ENCODE measurements around the gene ETNK2. TPM values are rescaled to one million over a fixed set of nuclear protein-coding genes. Genes with fewer than 3 reads are reported as not detected.

Gene ETNK2
- total RNA-seq, 2 experiments from 2014 or later: 0.77 to 0.93 TPM

DNA sequence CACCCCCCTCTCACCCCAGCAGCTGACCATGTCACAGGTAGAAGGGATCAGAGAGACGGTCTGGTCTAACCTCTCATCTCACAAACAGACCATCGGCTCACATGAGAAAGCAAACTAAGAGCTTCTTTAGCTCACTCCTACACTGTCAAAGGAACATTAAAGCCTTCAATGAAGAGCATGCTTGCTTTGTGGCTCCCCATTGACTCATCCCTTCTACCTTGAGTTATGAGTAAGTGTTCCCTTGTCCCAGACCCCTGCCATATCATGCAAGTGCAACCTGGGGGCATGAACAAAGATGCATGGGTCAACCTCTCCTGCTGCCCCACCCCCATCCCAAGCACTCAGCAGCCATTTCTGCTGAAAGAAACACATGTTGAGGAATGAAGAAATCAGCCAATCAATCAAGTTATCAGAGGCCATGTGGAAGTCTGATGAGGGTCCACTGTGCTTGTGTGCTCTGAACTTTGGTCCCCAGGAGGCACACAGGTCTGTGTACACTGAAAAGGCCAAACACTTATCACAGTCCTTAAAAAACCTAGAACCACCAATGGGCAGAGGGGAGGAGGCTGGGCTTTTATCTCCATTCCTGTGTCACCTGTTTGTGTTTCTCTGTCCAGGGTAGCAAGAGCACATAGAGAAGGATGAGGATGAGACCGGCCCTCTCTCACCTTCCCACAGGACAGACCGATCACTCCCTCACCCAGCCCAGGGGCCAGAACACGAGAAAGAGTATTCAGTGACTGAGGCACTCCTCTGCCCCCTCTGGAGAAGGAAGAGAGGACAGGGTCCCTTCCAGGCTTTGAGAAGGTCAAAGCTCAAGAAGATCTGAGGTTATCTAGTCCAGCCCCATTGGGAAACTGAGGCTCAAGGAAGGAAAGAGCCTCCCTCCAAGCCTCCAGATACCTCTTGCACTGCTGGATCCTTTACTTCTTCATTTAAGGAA lies 9.5 kb downstream of the ETNK2 start:
- Mint-ChIP-seq H3K36me3 (ENCODE audit: low read depth) (no peaks in the 10 kb centered on the region), H3K4me3 (no peak overlapping the region), H3K9me3 (no peaks in the 10 kb centered on the region), H3K27ac (no peak overlapping the region), H3K27me3 (ENCODE audit: low read depth) (no peaks in the 10 kb centered on the region), H3K4me1 (ENCODE audit: low read depth) (no peaks in the 10 kb centered on the region)
- intact Hi-C loops (cut with micrococcal nuclease): no loop called here
- no peak for DNase-seq
- CTCF ChIA-PET: interaction anchor here (0.6 to 1.5 kb wide), 4 partner anchors 13 to 276 kb away, joined by 3 to 4 read pairs (median 4); no protein-coding TSS in a partner anchor

DNA sequence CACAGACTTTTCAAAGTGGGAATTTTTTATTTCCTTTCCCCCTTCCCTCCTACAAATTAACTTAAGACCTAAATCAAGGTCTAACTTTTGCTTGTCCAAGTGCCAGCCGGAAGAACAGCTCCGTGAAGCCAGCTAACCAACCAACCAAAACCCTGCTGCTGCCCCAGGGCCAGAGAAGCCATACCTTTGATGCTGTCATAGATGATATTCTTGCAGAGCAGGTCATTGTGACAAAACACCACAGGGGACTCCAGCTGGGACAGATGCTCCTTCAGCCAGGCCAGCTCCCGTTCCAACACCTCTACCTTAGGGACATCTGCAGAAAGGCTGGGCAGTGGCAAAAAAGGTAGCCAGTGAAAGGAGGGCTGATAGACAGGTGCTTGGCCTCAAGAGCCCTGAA lies 10.7 kb downstream of the ETNK2 start:
- intact Hi-C loops (cut with micrococcal nuclease): no loop called here
- H3K4me3 Mint-ChIP-seq: no peak overlapping the region
- CTCF ChIA-PET: interaction anchor here (0.7 to 1.3 kb wide), 2 partner anchors 9 to 223 kb away, joined by 3 to 4 read pairs; no protein-coding TSS in a partner anchor
- H3K27me3 Mint-ChIP-seq (ENCODE audit: low read depth): no peaks in the 10 kb centered on the region
- no peaks in the 10 kb centered on the region for H3K4me1 Mint-ChIP-seq (ENCODE audit: low read depth)
- H3K9me3 Mint-ChIP-seq: no peaks in the 10 kb centered on the region
- H3K27ac Mint-ChIP-seq: no peak overlapping the region
- DNase-seq: no peak
- no peaks in the 10 kb centered on the region for H3K36me3 Mint-ChIP-seq (ENCODE audit: low read depth)

GRCh38 chr1:204139952-204140351 lies 11.9 kb downstream of the ETNK2 start:
- H3K4me1 Mint-ChIP-seq (ENCODE audit: low read depth): no peaks in the 10 kb centered on the region
- intact Hi-C loops (cut with micrococcal nuclease): no loop called here
- no peaks in the 10 kb centered on the region for H3K9me3 Mint-ChIP-seq
- no peaks in the 10 kb centered on the region for H3K27me3 Mint-ChIP-seq (ENCODE audit: low read depth)
- H3K36me3 Mint-ChIP-seq (ENCODE audit: low read depth): no peaks in the 10 kb centered on the region
- H3K27ac Mint-ChIP-seq: no peak overlapping the region
- H3K4me3 Mint-ChIP-seq: no peak overlapping the region
- CTCF ChIA-PET: interaction anchor here (0.5 to 3.8 kb wide), 5 partner anchors 11 to 223 kb away, joined by 3 to 28 read pairs (median 4); no protein-coding TSS in a partner anchor
- no peak for DNase-seq

GRCh38 chr1:204139088-204139487 lies 12.8 kb downstream of the ETNK2 start:
- no peaks in the 10 kb centered on the region for H3K36me3 Mint-ChIP-seq (ENCODE audit: low read depth)
- CTCF ChIA-PET: interaction anchor here (0.5 to 3.8 kb wide), 4 partner anchors 8 to 224 kb away, joined by 3 to 28 read pairs (median 4); no protein-coding TSS in a partner anchor

DNA sequence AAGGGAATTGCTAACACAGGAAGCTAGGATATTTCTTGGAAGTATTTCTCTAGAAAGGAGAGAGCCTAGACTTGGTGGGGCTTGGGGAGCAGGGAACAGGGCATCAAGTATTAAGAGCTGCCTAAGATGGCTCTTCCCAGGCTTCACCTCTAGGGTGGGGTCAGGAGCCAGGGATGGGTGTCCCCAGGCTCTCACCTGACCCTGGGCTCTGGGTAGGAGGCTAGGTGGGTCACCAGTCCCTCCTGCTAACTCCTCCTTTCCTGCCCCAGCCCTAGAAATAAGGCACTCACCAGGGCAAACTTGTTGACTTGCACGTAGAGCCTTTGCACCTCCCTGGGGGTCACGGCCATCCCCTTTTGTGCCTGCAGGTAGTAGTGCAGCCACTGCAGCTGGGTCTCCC lies 15.0 kb downstream of the ETNK2 start:
- CTCF ChIA-PET: interaction anchor here (0.7 to 3.8 kb wide), 2 partner anchors 8 to 130 kb away, joined by 4 to 28 read pairs; no protein-coding TSS in a partner anchor
- Mint-ChIP-seq H3K4me1 (ENCODE audit: low read depth) (no peaks in the 10 kb centered on the region), H3K9me3 (no peaks in the 10 kb centered on the region), H3K36me3 (ENCODE audit: low read depth) (no peaks in the 10 kb centered on the region), H3K27me3 (ENCODE audit: low read depth) (no peaks in the 10 kb centered on the region), H3K27ac (no peak overlapping the region), H3K4me3 (no peak overlapping the region)
- intact Hi-C loops (cut with micrococcal nuclease): no loop called here
- DNase-seq: no peak

More at GRCh38 chr1:204139088-204139487, 12.8 kb downstream of the ETNK2 start:
- Mint-ChIP-seq H3K27me3 (ENCODE audit: low read depth) (no peaks in the 10 kb centered on the region), H3K27ac (no peak overlapping the region), H3K4me3 (no peak overlapping the region), H3K9me3 (no peaks in the 10 kb centered on the region), H3K4me1 (ENCODE audit: low read depth) (no peaks in the 10 kb centered on the region)
- DNase-seq: no peak
- intact Hi-C loops (cut with micrococcal nuclease): no loop called here

DNA sequence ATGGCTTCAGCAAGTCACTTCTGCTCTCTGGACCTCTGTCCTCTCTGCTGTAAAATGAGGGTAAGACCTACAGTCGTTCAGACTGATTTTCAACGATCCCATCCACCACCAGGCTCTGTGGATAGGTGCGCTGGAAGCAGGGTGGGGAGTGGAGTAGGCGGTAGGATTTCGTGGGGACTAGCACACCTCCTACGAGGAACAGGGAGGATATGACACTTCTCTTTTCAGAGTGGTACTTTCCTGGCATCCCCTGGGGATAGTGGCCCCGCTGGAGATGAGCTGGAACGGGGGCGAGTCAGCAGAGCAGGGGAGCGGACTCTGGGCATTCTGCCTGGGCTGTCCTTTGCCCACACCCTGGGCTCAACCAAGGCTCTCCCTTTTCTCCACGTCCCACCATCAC lies 17.7 kb downstream of the ETNK2 start:
- Mint-ChIP-seq H3K36me3 (ENCODE audit: low read depth) (no peaks in the 10 kb centered on the region), H3K4me3 (no peak overlapping the region), H3K27me3 (ENCODE audit: low read depth) (no peaks in the 10 kb centered on the region), H3K4me1 (ENCODE audit: low read depth) (peaks cover 3% of the 10 kb centered on the region), H3K9me3 (no peaks in the 10 kb centered on the region), H3K27ac (no peak overlapping the region)
- intact Hi-C loops (cut with micrococcal nuclease): no loop called here
- CTCF ChIA-PET: interaction anchor here (0.5 kb wide), 1 partner anchor 410 kb away, joined by 3 read pairs; no protein-coding TSS in a partner anchor
- DNase-seq: no peak

DNA sequence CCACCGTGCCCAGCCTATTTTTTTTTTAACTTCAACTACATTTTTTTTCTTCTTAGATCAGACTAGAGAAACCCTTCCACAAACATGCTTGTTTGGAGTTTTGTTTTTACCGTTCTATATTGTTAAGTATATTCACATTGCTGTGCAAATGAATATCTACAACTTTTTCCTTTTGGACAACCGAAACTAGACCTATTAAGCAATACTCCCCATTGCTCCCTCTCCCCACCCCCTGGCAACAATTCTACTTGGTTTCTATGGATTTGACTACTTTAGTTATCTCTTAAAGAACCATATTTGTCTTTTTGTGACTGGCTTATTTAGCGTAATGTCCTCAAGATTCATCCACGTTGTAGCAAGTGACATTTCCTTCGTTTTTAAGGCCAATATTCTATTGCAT lies 19.1 kb downstream of the ETNK2 start:
- Mint-ChIP-seq H3K27me3 (ENCODE audit: low read depth) (no peaks in the 10 kb centered on the region), H3K4me1 (ENCODE audit: low read depth) (peaks cover 7% of the 10 kb centered on the region), H3K4me3 (no peak overlapping the region), H3K9me3 (no peaks in the 10 kb centered on the region), H3K27ac (no peak overlapping the region), H3K36me3 (ENCODE audit: low read depth) (no peaks in the 10 kb centered on the region)
- intact Hi-C loops (cut with micrococcal nuclease): no loop called here
- CTCF ChIA-PET: interaction anchor here (0.7 kb wide), 1 partner anchor 135 kb away, joined by 3 read pairs; no protein-coding TSS in a partner anchor
- no peak for DNase-seq

DNA sequence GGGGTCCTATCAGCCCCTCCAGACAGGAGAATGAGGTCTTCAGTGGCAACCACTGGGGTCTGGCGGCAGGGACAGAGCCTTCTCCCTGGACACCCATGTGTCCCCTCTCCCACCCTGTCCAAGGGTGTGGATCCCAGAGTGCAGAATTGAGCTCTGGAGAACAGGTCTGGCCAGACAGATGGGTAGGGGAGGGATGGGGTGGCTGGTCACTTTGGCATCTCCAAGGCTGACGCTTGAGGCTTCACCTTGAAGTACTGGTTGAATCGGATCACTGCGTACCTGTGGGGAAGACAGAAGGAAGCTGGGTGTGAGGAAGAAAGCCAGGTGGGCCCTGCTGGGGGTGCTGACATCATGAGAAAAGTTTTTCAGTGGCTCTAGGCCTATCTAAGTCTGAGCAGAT lies 19.9 kb downstream of the ETNK2 start:
- H3K36me3 Mint-ChIP-seq (ENCODE audit: low read depth): no peaks in the 10 kb centered on the region
- no peak for DNase-seq
- H3K4me1 Mint-ChIP-seq (ENCODE audit: low read depth): peaks cover 7% of the 10 kb centered on the region
- CTCF ChIA-PET: interaction anchor here (0.7 to 4.0 kb wide), 3 partner anchors 9 to 135 kb away, joined by 3 to 21 read pairs (median 3); no protein-coding TSS in a partner anchor
- H3K9me3 Mint-ChIP-seq: no peaks in the 10 kb centered on the region
- H3K27ac Mint-ChIP-seq: no peak overlapping the region
- intact Hi-C loops (cut with micrococcal nuclease): no loop called here
- H3K4me3 Mint-ChIP-seq: no peak overlapping the region
- no peaks in the 10 kb centered on the region for H3K27me3 Mint-ChIP-seq (ENCODE audit: low read depth)

DNA sequence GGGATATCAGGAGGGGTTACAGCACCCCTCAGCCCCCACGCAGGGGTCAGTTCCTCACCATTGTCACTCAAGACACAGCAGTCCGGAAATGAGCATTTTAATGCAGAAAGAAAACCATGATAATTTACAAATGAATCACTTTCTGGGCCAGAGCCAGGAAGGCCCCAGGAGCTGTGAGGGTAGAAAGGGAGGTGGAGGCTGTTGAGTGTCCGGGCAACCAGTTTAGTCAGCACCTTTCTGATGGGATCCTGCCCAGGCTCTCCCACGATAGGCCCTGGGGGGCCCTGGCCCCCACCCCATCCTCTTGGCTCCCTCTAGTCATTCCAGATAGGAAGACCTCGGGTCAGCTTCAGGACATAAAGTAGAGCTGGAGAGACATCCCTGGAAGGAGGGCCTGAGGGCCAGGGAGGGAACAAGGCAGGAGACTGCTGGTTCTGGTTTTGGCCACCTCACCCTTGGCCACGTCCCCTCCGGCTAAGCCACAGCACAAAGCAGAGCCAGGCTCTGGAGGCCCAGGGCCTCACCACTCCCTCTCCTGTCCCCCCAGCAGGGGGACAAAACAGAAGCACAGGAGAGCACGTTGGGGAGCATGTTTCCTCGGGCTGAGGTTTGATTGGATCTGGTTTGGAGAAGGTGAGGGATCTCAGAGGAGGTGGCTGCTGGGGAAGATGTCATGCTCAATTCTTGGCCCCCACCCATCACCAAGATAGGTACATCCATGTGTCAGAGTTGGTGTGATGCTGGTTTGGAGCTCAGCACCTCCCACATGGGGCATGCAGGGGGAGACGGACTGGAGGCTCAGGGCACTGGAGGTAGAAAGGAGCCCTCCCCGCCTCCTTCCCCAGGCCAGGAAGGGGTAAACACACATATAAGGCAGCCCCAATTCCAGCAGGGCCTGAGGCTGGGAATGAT lies 20.6 kb downstream of the ETNK2 start:
- no peak for DNase-seq
- H3K4me3 Mint-ChIP-seq: no peak overlapping the region
- intact Hi-C loops (cut with micrococcal nuclease): no loop called here
- CTCF ChIA-PET: interaction anchor here (0.6 to 4.2 kb wide), 6 partner anchors 8 to 272 kb away, joined by 3 to 41 read pairs (median 3); no protein-coding TSS in a partner anchor
- no peak overlapping the region for H3K27ac Mint-ChIP-seq
- peaks cover 7% of the 10 kb centered on the region for H3K4me1 Mint-ChIP-seq (ENCODE audit: low read depth)
- H3K36me3 Mint-ChIP-seq (ENCODE audit: low read depth): no peaks in the 10 kb centered on the region
- no peaks in the 10 kb centered on the region for H3K27me3 Mint-ChIP-seq (ENCODE audit: low read depth)
- no peaks in the 10 kb centered on the region for H3K9me3 Mint-ChIP-seq

DNA sequence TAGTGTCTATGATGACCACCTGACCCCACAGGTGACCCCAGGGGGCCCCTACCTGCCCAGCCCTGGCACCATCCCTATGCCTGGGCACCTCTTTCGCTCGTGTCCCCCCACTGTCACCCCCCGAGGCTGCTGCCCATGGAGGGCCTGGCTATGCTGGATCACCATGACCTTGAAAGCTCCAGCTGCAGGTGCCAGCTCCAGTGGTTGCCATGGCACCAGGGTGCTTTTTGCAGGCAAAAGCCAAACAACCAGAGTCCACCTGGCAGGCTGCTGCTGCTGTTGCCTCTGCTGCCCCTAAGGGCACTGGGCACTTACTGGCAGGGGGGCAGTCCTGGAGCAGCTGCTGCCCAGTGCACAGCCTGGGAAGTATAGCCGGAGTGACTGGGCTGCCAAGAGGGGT lies 21.7 kb downstream of the ETNK2 start:
- intact Hi-C loops (cut with micrococcal nuclease): no loop called here
- Mint-ChIP-seq H3K27me3 (ENCODE audit: low read depth) (no peaks in the 10 kb centered on the region), H3K4me1 (ENCODE audit: low read depth) (peaks cover 7% of the 10 kb centered on the region), H3K9me3 (no peaks in the 10 kb centered on the region), H3K36me3 (ENCODE audit: low read depth) (no peaks in the 10 kb centered on the region), H3K27ac (no peak overlapping the region), H3K4me3 (no peak overlapping the region)
- CTCF ChIA-PET: interaction anchor here (1.9 to 4.2 kb wide), 6 partner anchors 8 to 271 kb away, joined by 7 to 41 read pairs (median 16); no protein-coding TSS in a partner anchor
- DNase-seq: no peak

GRCh38 chr1:204128964-204129896 lies 22.6 kb downstream of the ETNK2 start:
- no peak overlapping the region for H3K4me3 Mint-ChIP-seq
- no peaks in the 10 kb centered on the region for H3K9me3 Mint-ChIP-seq
- no peaks in the 10 kb centered on the region for H3K36me3 Mint-ChIP-seq (ENCODE audit: low read depth)
- H3K27ac Mint-ChIP-seq: no peak overlapping the region
- H3K4me1 Mint-ChIP-seq (ENCODE audit: low read depth): peaks cover 7% of the 10 kb centered on the region
- CTCF ChIA-PET: interaction anchor here (0.6 to 4.2 kb wide), 32 partner anchors 9 to 700 kb away, joined by 3 to 41 read pairs (median 4); no protein-coding TSS in a partner anchor
- intact Hi-C loops (cut with micrococcal nuclease): loop anchor here (1.0 to 10.0 kb wide), 4 partner anchors 84 to 624 kb away; partner anchors contain the start of gene SNRPE
- no peaks in the 10 kb centered on the region for H3K27me3 Mint-ChIP-seq (ENCODE audit: low read depth)
- DNase-seq: peak; percentile 64
